ENCODE measurements around the gene RRAGB. TPM values are rescaled to one million over a fixed set of nuclear protein-coding genes. Genes with fewer than 3 reads are reported as not detected.

The RRAGB gene
- total RNA-seq, 1 experiment from 2014 or later, result 10.4 TPM

DNA sequence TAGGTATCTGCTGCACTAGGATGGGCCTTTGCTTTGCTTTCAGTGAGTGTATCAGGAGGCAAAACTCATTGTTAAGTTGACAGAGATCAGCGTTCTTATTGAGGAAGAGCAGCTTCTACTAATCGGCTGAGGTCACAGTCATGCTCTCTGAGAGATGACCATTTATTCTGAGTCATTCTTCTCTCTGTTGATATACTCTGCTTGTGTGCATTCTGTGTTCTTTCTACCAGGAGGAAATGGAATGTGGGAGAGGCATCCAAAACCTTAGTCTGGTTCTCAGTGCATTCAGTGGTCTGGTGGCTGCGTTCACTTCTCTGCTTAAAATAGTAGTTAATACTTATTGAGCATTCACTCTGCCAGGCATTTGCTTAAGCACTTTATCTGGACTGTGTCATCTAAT, 66.2 kb downstream of the RRAGB start:
- H3K4me2 ChIP-seq (ENCODE audit: low read depth, low read length, poor library complexity, severe bottlenecking), result no peak overlapping the region
- no peaks in the 10 kb centered on the region for H4K20me1 ChIP-seq (ENCODE audit: insufficient read depth, low read depth, low read length)
- no peaks in the 10 kb centered on the region for H3K9me2 ChIP-seq (replicated peaks; ENCODE audit: insufficient read depth, low read length)
- DNase-seq, result no peak
- no peaks in the 10 kb centered on the region for H3K36me3 ChIP-seq (ENCODE audit: insufficient read depth, low read length)
- H3K79me2 ChIP-seq (ENCODE audit: low read length), result no peaks in the 10 kb centered on the region
- no peak overlapping the region for H3K27ac ChIP-seq (ENCODE audit: low read length)
- no peak overlapping the region for H2AFZ ChIP-seq (ENCODE audit: low read length)
- no peaks in the 10 kb centered on the region for H3K27me3 ChIP-seq (ENCODE audit: low read length)
- H3K4me1 ChIP-seq (ENCODE audit: low read length), result no peaks in the 10 kb centered on the region
- H3K9me3 ChIP-seq (ENCODE audit: low read length), result no peaks in the 10 kb centered on the region
- no peak overlapping the region for H3K4me3 ChIP-seq (ENCODE audit: low read length)
- H3K9ac ChIP-seq (ENCODE audit: low read length), result no peak overlapping the region

GRCh38 chrX:55787063-55787462, 69.5 kb downstream of the RRAGB start:
- Histone ChIP-seq H3K27me3 (ENCODE audit: low read length) (no peaks in the 10 kb centered on the region), H3K4me3 (ENCODE audit: low read length) (no peak overlapping the region), H3K79me2 (ENCODE audit: low read length) (no peaks in the 10 kb centered on the region), H4K20me1 (ENCODE audit: insufficient read depth, low read depth, low read length) (no peaks in the 10 kb centered on the region), H3K27ac (ENCODE audit: low read length) (no peak overlapping the region), H3K9me3 (ENCODE audit: low read length) (no peaks in the 10 kb centered on the region), H3K9ac (ENCODE audit: low read length) (no peak overlapping the region), H2AFZ (ENCODE audit: low read length) (no peak overlapping the region), H3K4me1 (ENCODE audit: low read length) (no peaks in the 10 kb centered on the region), H3K9me2 (replicated peaks; ENCODE audit: insufficient read depth, low read length) (no peaks in the 10 kb centered on the region), H3K36me3 (ENCODE audit: insufficient read depth, low read length) (no peaks in the 10 kb centered on the region), H3K4me2 (ENCODE audit: low read depth, low read length, poor library complexity, severe bottlenecking) (no peak overlapping the region)
- no peak for DNase-seq

- no peak overlapping the region for H3K4me2 ChIP-seq (ENCODE audit: low read depth, low read length, poor library complexity, severe bottlenecking)
Observed at GRCh38 chrX:55787727-55788126, 70.2 kb downstream of the RRAGB start.

GRCh38 chrX:55794405-55794804, 76.9 kb downstream of the RRAGB start:
- Histone ChIP-seq H2AFZ (ENCODE audit: low read length) (no peak overlapping the region), H3K79me2 (ENCODE audit: low read length) (no peaks in the 10 kb centered on the region), H3K27me3 (ENCODE audit: low read length) (no peaks in the 10 kb centered on the region), H4K20me1 (ENCODE audit: insufficient read depth, low read depth, low read length) (no peaks in the 10 kb centered on the region), H3K4me3 (ENCODE audit: low read length) (no peak overlapping the region), H3K36me3 (ENCODE audit: insufficient read depth, low read length) (no peaks in the 10 kb centered on the region), H3K9me2 (replicated peaks; ENCODE audit: insufficient read depth, low read length) (no peaks in the 10 kb centered on the region), H3K4me2 (ENCODE audit: low read depth, low read length, poor library complexity, severe bottlenecking) (no peak overlapping the region), H3K4me1 (ENCODE audit: low read length) (no peaks in the 10 kb centered on the region), H3K27ac (ENCODE audit: low read length) (no peak overlapping the region), H3K9ac (ENCODE audit: low read length) (no peak overlapping the region), H3K9me3 (ENCODE audit: low read length) (no peaks in the 10 kb centered on the region)
- DNase-seq, result no peak

More at GRCh38 chrX:55787727-55788126, 70.2 kb downstream of the RRAGB start:
- no peaks in the 10 kb centered on the region for H3K4me1 ChIP-seq (ENCODE audit: low read length)
- no peaks in the 10 kb centered on the region for H3K9me2 ChIP-seq (replicated peaks; ENCODE audit: insufficient read depth, low read length)
- H3K27ac ChIP-seq (ENCODE audit: low read length), result no peak overlapping the region
- H3K4me3 ChIP-seq (ENCODE audit: low read length), result no peak overlapping the region
- H4K20me1 ChIP-seq (ENCODE audit: insufficient read depth, low read depth, low read length), result no peaks in the 10 kb centered on the region
- H3K79me2 ChIP-seq (ENCODE audit: low read length), result no peaks in the 10 kb centered on the region
- H3K36me3 ChIP-seq (ENCODE audit: insufficient read depth, low read length), result no peaks in the 10 kb centered on the region
- H3K9ac ChIP-seq (ENCODE audit: low read length), result no peak overlapping the region
- no peak overlapping the region for H2AFZ ChIP-seq (ENCODE audit: low read length)
- H3K9me3 ChIP-seq (ENCODE audit: low read length), result no peaks in the 10 kb centered on the region
- no peaks in the 10 kb centered on the region for H3K27me3 ChIP-seq (ENCODE audit: low read length)
- no peak for DNase-seq

DNA sequence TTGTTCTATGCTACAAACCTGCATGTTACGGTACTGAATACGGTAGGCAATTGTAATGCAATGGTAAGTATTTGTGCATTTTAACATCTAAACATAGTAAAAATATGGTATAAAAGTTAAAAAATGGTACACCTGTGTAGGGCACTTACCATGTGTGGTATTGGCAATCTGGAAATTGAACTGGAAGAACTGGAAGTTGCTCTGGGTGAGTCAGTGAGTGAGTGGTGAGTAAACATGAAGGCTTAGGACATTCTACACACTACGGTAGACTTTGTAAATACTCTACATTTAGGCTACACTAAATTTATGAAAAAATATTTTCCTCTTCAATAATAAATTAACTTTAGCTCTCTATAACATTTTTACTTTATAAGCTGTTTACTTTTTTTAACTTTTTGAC, 78.9 kb downstream of the RRAGB start:
- Histone ChIP-seq H3K9me2 (replicated peaks; ENCODE audit: insufficient read depth, low read length) (no peaks in the 10 kb centered on the region), H3K9me3 (ENCODE audit: low read length) (no peaks in the 10 kb centered on the region), H3K4me1 (ENCODE audit: low read length) (no peaks in the 10 kb centered on the region), H3K79me2 (ENCODE audit: low read length) (no peaks in the 10 kb centered on the region), H2AFZ (ENCODE audit: low read length) (no peak overlapping the region), H3K4me2 (ENCODE audit: low read depth, low read length, poor library complexity, severe bottlenecking) (no peak overlapping the region), H3K27me3 (ENCODE audit: low read length) (no peaks in the 10 kb centered on the region), H4K20me1 (ENCODE audit: insufficient read depth, low read depth, low read length) (no peaks in the 10 kb centered on the region), H3K4me3 (ENCODE audit: low read length) (no peak overlapping the region), H3K36me3 (ENCODE audit: insufficient read depth, low read length) (no peaks in the 10 kb centered on the region), H3K27ac (ENCODE audit: low read length) (no peak overlapping the region), H3K9ac (ENCODE audit: low read length) (no peak overlapping the region)
- DNase-seq, result no peak

- Histone ChIP-seq H2AFZ (ENCODE audit: low read length) (no peak overlapping the region), H3K27ac (ENCODE audit: low read length) (no peak overlapping the region), H3K27me3 (ENCODE audit: low read length) (no peaks in the 10 kb centered on the region), H3K4me1 (ENCODE audit: low read length) (no peaks in the 10 kb centered on the region), H3K4me3 (ENCODE audit: low read length) (no peak overlapping the region), H3K9ac (ENCODE audit: low read length) (no peak overlapping the region), H3K4me2 (ENCODE audit: low read depth, low read length, poor library complexity, severe bottlenecking) (no peak overlapping the region), H3K9me3 (ENCODE audit: low read length) (no peaks in the 10 kb centered on the region), H4K20me1 (ENCODE audit: insufficient read depth, low read depth, low read length) (no peaks in the 10 kb centered on the region), H3K9me2 (replicated peaks; ENCODE audit: insufficient read depth, low read length) (no peaks in the 10 kb centered on the region), H3K36me3 (ENCODE audit: insufficient read depth, low read length) (no peaks in the 10 kb centered on the region), H3K79me2 (ENCODE audit: low read length) (no peaks in the 10 kb centered on the region)
- no peak for DNase-seq
Observed at GRCh38 chrX:55801811-55802210, 84.3 kb downstream of the RRAGB start.

Other genes starting within 250 kb of the RRAGB start
- gene USP51, start 227.9 kb upstream of the RRAGB start, total RNA-seq (2014; rRNA removed; shearing (Covaris generic); ENCODE audit: low replicate concordance), result 1.4 and 2.2 TPM in 2 replicates
- not detected in 2 replicates for gene FOXR2, start 94.3 kb upstream of the RRAGB start, total RNA-seq (2014; rRNA removed; shearing (Covaris generic); ENCODE audit: low replicate concordance)

All from Karpas-422 (cell line).